AML-193 (cell line): ENCODE data around the gene FLT4.
A peak's percentile ranks its signal among the peaks of the same experiment; 100 is the strongest.

Experiments used
- DNase-seq, 2 experiments: peaks; one replicate each; lab custom pipeline; 2025; lab: John Stamatoyannopoulos, UW

FLT4 gene

GRCh38 chr5:180606215-180606785 lies 43.1 kb downstream of the FLT4 start:
- DNase-seq: no peak

GRCh38 chr5:180605554-180606214 lies 43.7 kb downstream of the FLT4 start:
- peak; percentile 23 to 40 for DNase-seq

DNA sequence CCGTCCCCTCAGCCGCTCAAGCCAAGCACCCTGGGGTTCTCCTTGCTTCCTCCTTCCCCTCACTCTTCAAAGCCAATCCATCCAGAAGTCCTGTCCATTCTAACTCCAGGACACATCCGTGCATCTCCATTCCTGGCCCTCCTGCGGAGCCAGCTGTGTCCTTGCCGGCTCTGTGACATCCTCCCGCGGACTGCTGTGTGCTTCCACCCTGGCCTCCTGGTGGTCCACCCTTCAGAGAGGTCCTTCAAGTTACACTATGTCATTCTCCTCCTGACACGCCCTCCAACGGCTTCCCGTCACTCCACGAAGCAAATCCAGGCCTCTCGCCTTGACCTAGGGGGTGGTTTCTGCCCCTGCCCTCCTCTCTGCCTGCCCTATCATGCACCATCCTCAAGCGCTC lies 45.1 kb downstream of the FLT4 start:
- DNase-seq: no peak

DNA sequence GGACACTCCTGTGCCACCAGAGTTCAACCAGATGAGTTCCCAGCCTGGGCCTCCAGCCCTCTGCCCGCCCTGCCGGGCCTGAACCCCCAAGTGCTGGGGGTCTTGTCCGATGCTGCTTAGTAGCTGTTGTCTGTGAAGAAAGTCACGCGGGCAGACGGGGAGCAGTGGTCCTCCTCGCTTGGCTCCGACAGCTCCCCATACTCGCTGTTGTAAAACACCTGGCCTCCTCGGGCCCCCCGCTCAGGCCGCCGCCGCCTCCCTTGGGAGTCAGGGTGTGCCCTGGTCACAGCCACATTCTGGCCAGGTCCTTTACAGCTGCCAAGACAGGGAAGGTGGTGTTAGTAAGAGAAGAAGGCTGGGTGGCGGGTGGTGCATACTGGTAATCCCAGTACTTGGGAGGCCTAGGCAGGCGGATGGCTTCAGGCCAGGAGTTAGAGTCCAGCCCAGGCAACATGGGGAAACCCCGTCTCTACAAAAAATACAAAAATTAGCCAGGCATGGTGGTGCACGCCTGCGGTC lies 46.3 kb downstream of the FLT4 start:
- no peak for DNase-seq

DNA sequence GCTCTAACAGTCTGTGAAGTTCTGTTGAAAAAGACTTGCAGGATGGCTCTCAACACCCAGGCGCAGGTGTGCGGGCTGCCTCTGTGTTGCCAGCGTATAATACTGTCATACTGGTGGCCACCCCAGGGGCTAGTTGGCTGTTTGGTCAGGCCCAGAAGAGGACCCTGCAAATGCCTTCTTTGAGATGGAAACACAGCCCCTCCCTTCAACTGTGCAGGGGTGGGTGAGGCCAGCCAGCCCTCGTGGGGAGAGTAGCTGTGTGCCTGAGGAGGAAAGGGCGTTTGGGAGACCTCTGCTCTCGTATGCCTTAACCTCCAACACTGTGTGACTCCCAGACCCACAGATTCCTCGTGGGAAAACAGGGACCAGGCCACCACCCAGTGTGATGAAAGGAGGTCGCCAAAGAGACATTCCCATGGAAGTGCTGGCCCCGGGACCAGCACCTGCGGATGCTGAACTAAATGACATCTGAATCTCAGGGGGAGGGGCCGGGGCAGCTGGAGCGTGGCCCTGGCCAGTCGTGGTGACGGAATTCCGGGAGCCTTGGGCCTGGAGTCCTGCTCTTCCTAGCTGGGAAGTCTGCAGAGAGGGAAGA lies 46.8 kb downstream of the FLT4 start:
- no peak for DNase-seq

DNA sequence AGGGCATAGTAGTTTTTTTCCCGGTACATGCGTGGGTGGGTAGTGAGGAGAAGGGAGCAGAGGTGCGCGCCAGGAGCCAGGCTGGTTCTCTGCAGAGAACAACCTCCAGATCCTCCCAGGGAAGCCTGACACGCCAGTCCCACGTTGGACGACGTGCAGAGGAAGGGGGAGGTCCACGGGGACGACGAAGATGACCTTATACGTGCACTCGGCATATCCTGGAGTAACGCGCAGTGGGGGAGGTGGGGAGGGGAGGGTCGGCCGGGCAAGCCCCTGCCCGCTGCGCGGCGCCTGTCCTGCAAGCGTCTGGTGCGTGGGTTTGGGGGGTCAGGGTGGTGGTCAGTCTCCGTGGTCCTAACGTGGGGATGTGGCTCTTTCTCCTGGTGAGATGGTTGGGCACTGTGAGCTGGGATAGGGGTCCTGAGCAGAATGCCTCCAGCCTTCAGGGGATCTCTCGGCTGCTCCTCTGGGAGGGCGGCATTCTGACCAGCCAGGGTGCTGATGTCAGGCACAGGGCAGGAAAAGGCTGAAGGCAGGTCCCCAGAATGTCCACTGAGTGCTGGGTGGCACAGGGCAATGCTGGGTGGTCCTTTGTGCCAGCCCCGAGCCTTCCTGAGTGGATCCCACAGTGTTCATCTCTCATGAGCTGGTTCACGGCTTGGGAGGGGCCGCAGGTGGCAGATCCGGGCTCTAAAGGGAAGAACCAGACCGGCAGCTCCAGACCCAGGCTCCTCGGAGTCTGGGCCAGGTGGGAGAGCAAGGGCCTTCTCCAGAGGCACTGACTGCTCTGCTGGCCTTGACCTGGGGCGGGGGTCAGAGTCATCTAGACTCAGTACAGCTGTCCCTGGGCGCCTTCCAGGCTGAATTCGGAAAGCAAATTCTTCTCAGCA lies 47.6 kb downstream of the FLT4 start:
- DNase-seq: no peak

GRCh38 chr5:180600554-180601041 lies 48.8 kb downstream of the FLT4 start:
- no peak for DNase-seq

DNA sequence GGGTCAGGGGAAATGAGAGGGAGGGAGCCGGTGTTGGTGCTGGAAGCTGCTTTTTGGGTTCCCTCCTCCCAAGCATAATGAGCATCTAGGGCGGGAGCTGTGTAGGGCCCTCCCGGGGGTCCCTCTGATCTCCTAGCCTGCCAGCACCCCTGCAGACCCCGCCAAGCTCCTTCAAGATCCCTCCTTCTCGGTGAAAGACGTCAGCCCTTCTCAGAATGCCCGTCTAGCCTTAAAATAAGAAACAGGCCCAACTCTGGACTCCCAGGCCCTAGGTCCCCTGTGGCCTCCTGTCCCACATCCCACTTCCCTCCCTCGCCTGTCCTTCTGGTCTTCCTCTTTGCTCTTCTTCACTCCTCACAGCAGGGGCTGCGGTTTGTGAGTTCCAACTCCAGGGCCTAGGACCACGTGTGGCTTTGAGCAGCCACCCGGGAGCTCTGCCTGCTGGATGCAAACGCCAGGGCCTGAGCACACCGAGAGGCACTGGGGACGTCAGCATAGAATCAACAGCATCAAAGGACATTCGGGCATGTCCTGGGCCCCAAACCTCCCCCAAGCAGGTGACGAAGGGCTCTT lies 49.3 kb downstream of the FLT4 start:
- DNase-seq: no peak

DNA sequence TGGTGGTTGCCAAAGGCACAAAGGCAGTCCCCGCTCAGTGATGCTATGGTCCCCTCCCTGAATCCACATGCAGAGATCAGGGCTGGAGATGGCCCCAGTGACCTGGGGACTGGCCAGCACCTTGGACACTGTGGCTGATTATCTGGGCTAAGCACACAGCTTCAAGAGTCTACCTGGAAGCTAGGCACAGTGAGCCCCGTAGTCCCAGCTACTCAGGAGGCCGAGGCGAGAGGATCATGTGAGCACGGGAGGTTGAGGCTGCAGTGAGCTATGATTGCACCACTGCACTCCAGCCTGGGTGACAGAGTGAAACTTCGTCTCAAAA lies 49.8 kb downstream of the FLT4 start:
- DNase-seq: no peak

DNA sequence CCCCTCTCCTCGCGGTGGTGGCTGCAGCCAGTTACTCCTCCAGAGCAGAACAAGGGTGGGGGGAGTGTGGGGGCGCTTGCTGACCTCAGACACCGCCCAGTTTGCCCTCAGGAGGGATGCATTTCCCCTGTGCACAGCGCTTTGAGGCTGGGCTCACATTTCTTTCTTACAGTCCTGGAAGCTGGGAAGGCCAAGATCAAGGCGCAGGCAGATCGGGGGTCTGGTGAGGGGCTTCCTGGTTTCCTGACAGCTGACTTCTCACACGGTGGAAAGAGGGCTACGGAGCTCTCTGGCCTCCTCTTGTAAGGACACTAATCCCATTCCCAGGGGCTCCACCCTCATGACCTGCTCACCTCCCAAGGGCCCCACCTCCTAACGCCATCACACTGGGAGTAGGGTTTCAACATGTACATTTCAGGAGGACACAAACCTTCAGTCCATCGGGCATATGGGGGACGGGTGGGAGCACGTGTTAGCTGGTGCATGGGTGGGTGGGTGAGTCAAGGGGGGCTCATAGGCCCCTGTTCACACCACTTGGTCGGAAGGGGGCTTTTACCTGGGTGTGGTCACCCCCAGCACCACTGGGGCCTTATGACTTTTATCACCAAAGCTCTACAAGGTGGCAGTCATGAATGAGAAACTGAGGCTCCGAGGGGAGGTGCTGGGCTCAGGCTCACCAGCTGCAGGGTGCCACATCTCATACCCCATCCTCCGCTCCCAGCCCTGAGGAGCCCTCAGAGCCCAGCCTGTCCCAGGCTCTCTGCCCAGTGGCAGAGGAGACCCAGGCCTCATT lies 50.4 kb downstream of the FLT4 start:
- DNase-seq: no peak

DNA sequence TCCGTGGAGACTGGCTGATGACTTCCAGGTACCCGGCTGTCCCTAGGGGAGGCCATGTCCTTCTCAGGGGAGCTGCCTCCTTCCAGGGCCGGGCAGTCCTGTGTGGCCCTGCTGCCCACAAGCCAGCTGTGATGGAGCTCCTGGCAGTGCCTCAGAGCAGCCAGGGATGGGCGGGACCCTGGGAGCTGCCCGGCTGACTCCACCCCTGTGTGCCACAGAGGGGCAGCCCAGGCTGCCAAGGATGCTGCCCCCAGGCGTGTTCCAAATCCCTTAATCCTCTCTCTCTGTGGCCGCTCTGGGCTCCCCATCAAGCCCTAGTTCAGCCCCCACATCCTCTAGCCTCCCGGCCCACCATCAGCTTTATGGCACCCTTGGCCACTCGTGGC lies 51.1 kb downstream of the FLT4 start:
- DNase-seq: no peak

DNA sequence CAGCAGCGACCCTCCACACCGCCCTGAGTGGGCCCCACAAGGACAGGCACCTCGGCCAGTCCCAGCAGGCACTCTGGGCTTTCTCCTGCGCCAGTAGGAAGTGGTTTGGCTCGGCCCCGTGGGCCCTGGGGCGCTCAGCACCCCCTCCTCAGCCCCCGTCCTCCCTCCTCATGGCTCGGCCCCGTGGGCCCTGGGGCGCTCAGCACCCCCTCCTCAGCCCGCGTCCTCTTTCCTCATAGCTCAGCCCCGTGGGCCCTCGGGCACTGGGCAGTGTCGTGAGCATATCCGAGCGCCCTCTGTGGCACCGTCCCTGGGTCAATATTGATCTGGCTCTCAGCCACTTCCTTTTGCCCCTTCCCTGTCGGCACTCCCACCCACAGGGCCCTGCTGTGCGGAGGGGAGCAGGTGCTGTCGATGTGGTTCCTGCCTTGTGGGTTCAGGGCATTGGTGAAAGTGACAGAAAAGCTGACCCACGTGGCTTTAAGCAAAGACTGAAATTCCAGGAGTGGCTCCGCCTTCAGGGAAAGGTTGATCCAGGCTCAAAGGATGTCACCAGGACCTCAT lies 52.6 kb downstream of the FLT4 start:
- DNase-seq: no peak

GRCh38 chr5:180596115-180596667 lies 53.2 kb downstream of the FLT4 start:
- no peak for DNase-seq

GRCh38 chr5:180595381-180596114 lies 53.9 kb downstream of the FLT4 start:
- DNase-seq: no peak

GRCh38 chr5:180595046-180595379 lies 54.4 kb downstream of the FLT4 start:
- no peak for DNase-seq

DNA sequence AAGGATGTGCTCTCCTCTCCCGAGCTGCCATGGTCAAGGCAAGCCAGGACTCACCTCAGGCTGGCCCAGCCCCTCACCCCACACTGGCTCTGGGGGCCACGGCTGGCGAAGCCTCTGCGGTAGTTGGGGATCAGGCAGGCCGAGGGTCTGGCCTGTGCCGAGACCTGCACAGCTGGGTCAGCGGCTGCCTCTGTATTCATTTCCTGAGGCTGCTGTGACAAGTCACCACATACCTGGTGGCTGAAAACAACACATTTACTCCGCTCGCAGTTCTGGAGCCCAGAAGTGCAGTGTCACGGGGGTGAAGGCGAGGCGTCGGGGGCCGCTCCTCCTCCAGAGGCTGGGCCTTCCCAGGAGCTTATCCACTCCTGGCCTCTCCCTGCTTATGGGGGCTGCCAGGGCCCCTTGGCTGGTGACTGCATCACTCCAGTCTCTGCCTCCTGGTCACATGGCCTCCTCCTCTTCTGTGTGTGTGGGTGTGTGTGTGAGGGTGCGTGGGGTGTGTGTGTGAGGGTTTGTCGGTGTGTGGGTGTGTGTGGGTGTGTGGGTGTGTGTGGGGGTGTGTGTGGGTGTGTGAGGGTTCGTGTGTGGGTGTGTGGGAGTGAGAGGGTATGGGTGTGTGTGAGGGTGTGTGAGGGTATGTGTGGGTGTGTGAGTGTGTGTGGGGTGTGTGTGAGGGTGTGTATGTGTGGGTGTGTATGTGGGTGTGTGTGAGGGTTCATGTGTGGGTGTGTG lies 54.9 kb downstream of the FLT4 start:
- no peak for DNase-seq

DNA sequence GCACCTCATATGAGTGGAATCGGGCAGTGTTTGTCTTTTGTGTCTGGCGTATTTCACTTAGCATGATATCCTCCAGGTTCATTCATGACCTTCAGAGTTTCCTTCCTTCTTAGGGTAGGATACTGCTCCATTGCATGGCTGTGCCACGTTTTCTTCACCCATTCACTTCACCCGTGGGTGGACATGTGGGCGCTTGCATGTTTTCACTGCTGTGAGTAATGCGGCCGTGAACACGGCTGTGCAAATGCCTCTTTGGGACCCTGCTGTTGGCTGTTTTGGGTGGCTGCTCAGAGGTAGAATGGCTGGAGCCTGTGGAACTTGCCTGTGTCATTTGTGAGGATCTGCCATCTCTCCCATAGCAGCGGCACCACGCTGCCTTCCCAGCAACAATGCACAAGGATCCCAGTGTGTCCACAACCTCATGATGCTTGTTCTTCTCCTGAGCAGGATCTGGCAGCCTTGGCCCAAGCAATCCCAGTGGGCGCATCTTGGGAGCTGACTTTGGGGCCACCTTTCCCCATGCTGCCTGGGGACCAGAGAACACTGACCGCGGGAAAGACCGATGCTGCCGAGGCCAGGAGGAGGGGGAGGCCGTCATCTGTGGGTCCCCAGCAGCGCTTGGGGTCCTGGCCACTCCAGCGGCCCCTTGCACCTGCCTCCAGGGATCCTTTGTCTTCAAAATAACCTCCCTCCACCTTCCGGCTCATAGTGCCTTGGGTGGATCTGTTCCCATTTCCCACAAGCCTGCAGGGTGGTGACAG lies 55.8 kb downstream of the FLT4 start:
- no peak for DNase-seq

DNA sequence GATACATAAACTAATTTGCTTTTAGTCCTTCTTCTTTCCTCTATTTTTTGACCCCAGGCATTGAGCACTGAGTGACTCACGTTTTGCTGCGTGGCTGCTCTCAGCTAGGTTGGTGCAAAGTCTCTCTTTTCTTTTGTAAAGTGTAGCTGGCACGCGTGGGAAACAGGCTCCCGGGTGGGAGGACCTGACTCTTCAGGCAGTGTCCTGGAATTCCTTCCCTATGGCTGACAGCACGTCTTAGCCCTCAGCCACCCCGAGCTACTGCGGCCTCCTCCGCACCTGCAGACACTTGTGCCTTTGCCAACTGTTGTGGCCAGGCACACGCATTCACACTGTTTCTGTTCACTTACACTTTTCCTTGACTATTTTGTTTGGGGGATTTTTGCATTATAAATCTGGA lies 57.2 kb downstream of the FLT4 start:
- DNase-seq: no peak
